WTC11 (cell line): ENCODE results near the gene SMARCD1. TPM values are rescaled to one million over a fixed set of nuclear protein-coding genes. Genes with fewer than 3 reads are reported as not detected.

Source experiments
- ATAC-seq: fragments of 200-7000 bp; cut with Tn5 transposase; 2 replicates; pipeline ENCODE4 v1.10.0; 2021; ENCODE audit warnings: mild to moderate bottlenecking, moderate library complexity
- CTCF ChIA-PET: fragments of 300-600 bp; sonication (Branson Sonifier 250); formaldehyde crosslinking; loops from one replicate; lab custom pipeline; 2021; ENCODE audit warnings: antibody characterized with exemption; lab: Charles Lee
- POLR2A ChIA-PET: fragments of 350-600 bp; sonication (Branson Sonifier 250); formaldehyde crosslinking; loops from one replicate; lab custom pipeline; 2021; ENCODE audit warnings: antibody characterized with exemption; lab: Charles Lee
- DNase-seq: peaks from one replicate; pipeline ENCODE4 v3.0.0; 2021; ENCODE audit warnings: low spot score
- H3K27ac Mint-ChIP-seq: 2 replicates; pipeline ENCODE4 v1.8.0; 2021; ENCODE audit warnings: mixed read lengths
- H3K27me3 Mint-ChIP-seq: 2 replicates; pipeline ENCODE4 v1.8.0; 2021; ENCODE audit warnings: low read depth, mild to moderate bottlenecking, moderate library complexity, mixed read lengths
- H3K36me3 Mint-ChIP-seq: 2 replicates; pipeline ENCODE4 v1.8.0; 2021; ENCODE audit warnings: mixed read lengths
- H3K4me1 Mint-ChIP-seq: 2 replicates; pipeline ENCODE4 v1.8.0; 2022; ENCODE audit warnings: mixed read lengths
- H3K4me3 Mint-ChIP-seq: 2 replicates; pipeline ENCODE4 v1.8.0; 2021; ENCODE audit warnings: mild to moderate bottlenecking, moderate library complexity, mixed read lengths
- H3K9me3 Mint-ChIP-seq: 2 replicates; pipeline ENCODE4 v1.8.0; 2021; ENCODE audit warnings: mixed read lengths
- ATF1 ChIP-seq: sonication (generic); formaldehyde crosslinking; IDR thresholded peaks from 2 replicates; pipeline ENCODE4 v1.8.1; 2023; ENCODE audit warnings: mild to moderate bottlenecking, moderate library complexity, missing genetic modification reagents
- CBFB ChIP-seq: sonication (generic); formaldehyde crosslinking; IDR thresholded peaks from 2 replicates; pipeline ENCODE4 v1.8.1; 2022; ENCODE audit warnings: mild to moderate bottlenecking, low read depth, missing genetic modification reagents
- E2F5 ChIP-seq: sonication (generic); formaldehyde crosslinking; IDR thresholded peaks from 2 replicates; pipeline ENCODE4 v1.8.1; 2022; ENCODE audit warnings: mild to moderate bottlenecking, moderate library complexity, missing genetic modification reagents
- EMX1 ChIP-seq: fragments of 250-450 bp; sonication (Bioruptor Pico); IDR thresholded peaks from 2 replicates; pipeline ENCODE4 v1.8.0; 2021; ENCODE audit warnings: mild to moderate bottlenecking
- ERG ChIP-seq: fragments of 250-450 bp; sonication (Bioruptor Pico); IDR thresholded peaks from 2 replicates; pipeline ENCODE4 v1.8.0; 2021; ENCODE audit warnings: mild to moderate bottlenecking
- ESRRA ChIP-seq: sonication (generic); formaldehyde crosslinking; IDR thresholded peaks from 2 replicates; pipeline ENCODE4 v1.8.1; 2022; ENCODE audit warnings: mild to moderate bottlenecking, missing genetic modification reagents, borderline replicate concordance
- ETV6 ChIP-seq: sonication (generic); formaldehyde crosslinking; IDR thresholded peaks from 2 replicates; pipeline ENCODE4 v1.8.1; 2022; ENCODE audit warnings: mild to moderate bottlenecking, missing genetic modification reagents
- FOXK1 ChIP-seq: sonication (generic); formaldehyde crosslinking; IDR thresholded peaks from 2 replicates; pipeline ENCODE4 v1.8.0; 2022; ENCODE audit warnings: mild to moderate bottlenecking, moderate library complexity, missing genetic modification reagents
- FOXP1 ChIP-seq: sonication (generic); formaldehyde crosslinking; IDR thresholded peaks from 2 replicates; pipeline ENCODE4 v1.8.0; 2022; ENCODE audit warnings: missing genetic modification reagents, mild to moderate bottlenecking, moderate library complexity, borderline replicate concordance
- GABPB1 ChIP-seq: sonication (generic); formaldehyde crosslinking; IDR thresholded peaks from 2 replicates; pipeline ENCODE4 v1.8.1; 2023; ENCODE audit warnings: mild to moderate bottlenecking, missing genetic modification reagents
- GTF2I ChIP-seq: fragments of 250-450 bp; sonication (Bioruptor Pico); conservative IDR thresholded peaks from 2 replicates; pipeline ENCODE4 v1.4.0; 2021; ENCODE audit warnings: mild to moderate bottlenecking
- HMGA2 ChIP-seq: fragments of 250-450 bp; sonication (Bioruptor Pico); IDR thresholded peaks from 2 replicates; pipeline ENCODE4 v1.4.0; 2021; ENCODE audit warnings: mild to moderate bottlenecking, moderate library complexity
- JUN ChIP-seq: sonication (generic); formaldehyde crosslinking; IDR thresholded peaks from 2 replicates; pipeline ENCODE4 v1.8.0; 2023; ENCODE audit warnings: mild to moderate bottlenecking, missing genetic modification reagents
- NFATC4 ChIP-seq: fragments of 250-450 bp; sonication (Bioruptor Pico); IDR thresholded peaks from 2 replicates; pipeline ENCODE4 v1.9.0; 2021; ENCODE audit warnings: mild to moderate bottlenecking
- NR3C1 ChIP-seq: sonication (generic); formaldehyde crosslinking; conservative IDR thresholded peaks from 2 replicates; pipeline ENCODE4 v1.8.1; 2023; ENCODE audit warnings: low read depth, mild to moderate bottlenecking, missing genetic modification reagents
- SP1 ChIP-seq: sonication (generic); formaldehyde crosslinking; conservative IDR thresholded peaks from 2 replicates; pipeline ENCODE4 v1.8.1; 2022; ENCODE audit warnings: missing genetic modification reagents
- USF1 ChIP-seq: sonication (generic); formaldehyde crosslinking; IDR thresholded peaks from 2 replicates; pipeline ENCODE4 v1.8.0; 2022; ENCODE audit warnings: mild to moderate bottlenecking, missing genetic modification reagents
- ZNF121 ChIP-seq: sonication (generic); formaldehyde crosslinking; IDR thresholded peaks from 2 replicates; pipeline ENCODE4 v1.8.0; 2023; ENCODE audit warnings: missing genetic modification reagents
- total RNA-seq: library from RNA; stranded (reverse); gene quantifications from 3 replicates; pipeline ENCODE4 v1.2.3, GENCODE V29; 2021
- TF ChIP-seq, protein P1 (sequence below): fragments of 200-600 bp; IDR thresholded peaks from 2 replicates; pipeline ENCODE4 v1.8.0; 2022; ENCODE audit warnings: antibody characterized with exemption
- TF ChIP-seq, protein P2 (sequence below): sonication (generic); formaldehyde crosslinking; conservative IDR thresholded peaks from 2 replicates; pipeline ENCODE4 v1.8.1; 2023; ENCODE audit warnings: mild to moderate bottlenecking, low read depth, missing genetic modification reagents, moderate library complexity

SMARCD1 gene
- total RNA-seq, 1 experiment from 2014 or later, result 165 TPM

GRCh38 chr12:50069539-50069938 is 15.6 kb upstream of the SMARCD1 start (continued):
- no peak for TF ChIP-seq ERG (CRISPR knock-in tag)
- no peak for TF ChIP-seq HMGA2 (CRISPR knock-in tag)
- TF ChIP-seq ZNF121 (CRISPR knock-in tag), result no peak
- no peak for TF ChIP-seq EMX1 (CRISPR knock-in tag)

DNA sequence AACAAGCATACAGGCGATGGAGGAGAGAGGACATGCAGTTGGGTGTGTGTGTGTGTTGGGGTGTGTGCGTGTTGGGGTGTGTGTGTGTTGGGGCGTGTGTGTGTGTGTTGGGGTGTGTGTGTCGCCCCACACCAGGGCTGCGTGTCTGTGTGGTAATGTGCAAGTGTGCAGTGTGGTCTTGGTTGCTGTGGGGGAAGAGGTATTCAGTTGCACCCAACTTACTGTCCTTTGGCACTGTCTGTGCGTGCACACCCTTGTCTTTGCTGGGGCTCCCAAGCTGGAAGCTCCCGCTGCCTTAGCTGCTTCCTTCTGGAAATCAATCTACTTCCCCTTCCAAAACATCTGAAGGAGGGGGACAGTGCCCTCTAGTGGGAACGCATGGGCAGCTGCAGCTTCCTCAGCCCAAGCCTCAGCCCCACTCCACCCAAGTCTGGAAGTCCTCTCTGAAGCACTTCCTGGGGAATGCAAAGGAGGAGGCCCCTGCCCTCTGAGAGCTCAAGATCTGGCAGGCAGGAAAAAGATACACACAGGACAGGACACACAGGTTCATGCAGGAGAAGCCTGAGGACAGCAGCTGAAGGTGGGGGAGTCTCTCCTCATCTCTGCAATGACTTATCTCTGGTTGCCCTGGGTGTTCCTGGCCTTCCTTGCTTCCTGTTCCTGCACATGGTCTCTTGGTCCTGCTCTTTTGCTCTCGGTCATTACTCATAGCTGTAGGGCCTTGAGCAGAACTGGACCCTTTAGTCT is 14.7 kb upstream of the SMARCD1 start:
- DNase-seq (peak; percentile 84), ATAC-seq (peak; percentile 61)
- ChIA-PET POLR2A (interaction anchor here (1.0 to 1.2 kb wide), 3 partner anchors 14 to 103 kb away, joined by 3 to 4 read pairs (median 3); no protein-coding TSS in a partner anchor), CTCF (interaction anchor here (0.5 to 10.9 kb wide), 58 partner anchors 9 to 1261 kb away, joined by 3 to 219 read pairs (median 4); partner anchors contain the start of genes AQP5, AQP6, CERS5 and COX14)
- H3K36me3 Mint-ChIP-seq, result no peaks in the 10 kb centered on the region
- H3K4me3 Mint-ChIP-seq, result no peak overlapping the region
- H3K4me1 Mint-ChIP-seq, result peaks cover 20% of the 10 kb centered on the region
- no peaks in the 10 kb centered on the region for H3K9me3 Mint-ChIP-seq
- no peaks in the 10 kb centered on the region for H3K27me3 Mint-ChIP-seq
- no peak overlapping the region for H3K27ac Mint-ChIP-seq
- TF ChIP-seq, protein P1, sequence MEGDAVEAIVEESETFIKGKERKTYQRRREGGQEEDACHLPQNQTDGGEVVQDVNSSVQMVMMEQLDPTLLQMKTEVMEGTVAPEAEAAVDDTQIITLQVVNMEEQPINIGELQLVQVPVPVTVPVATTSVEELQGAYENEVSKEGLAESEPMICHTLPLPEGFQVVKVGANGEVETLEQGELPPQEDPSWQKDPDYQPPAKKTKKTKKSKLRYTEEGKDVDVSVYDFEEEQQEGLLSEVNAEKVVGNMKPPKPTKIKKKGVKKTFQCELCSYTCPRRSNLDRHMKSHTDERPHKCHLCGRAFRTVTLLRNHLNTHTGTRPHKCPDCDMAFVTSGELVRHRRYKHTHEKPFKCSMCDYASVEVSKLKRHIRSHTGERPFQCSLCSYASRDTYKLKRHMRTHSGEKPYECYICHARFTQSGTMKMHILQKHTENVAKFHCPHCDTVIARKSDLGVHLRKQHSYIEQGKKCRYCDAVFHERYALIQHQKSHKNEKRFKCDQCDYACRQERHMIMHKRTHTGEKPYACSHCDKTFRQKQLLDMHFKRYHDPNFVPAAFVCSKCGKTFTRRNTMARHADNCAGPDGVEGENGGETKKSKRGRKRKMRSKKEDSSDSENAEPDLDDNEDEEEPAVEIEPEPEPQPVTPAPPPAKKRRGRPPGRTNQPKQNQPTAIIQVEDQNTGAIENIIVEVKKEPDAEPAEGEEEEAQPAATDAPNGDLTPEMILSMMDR, result peak; percentile 91
- TF ChIP-seq FOXP1 (0 out of 2 replicates have a peak, but pooled peaks have one; percentile 37), SP1 (CRISPR knock-in tag) (0 out of 2 replicates have a peak, but pooled peaks have one; percentile 21)
- TF ChIP-seq, protein P2, sequence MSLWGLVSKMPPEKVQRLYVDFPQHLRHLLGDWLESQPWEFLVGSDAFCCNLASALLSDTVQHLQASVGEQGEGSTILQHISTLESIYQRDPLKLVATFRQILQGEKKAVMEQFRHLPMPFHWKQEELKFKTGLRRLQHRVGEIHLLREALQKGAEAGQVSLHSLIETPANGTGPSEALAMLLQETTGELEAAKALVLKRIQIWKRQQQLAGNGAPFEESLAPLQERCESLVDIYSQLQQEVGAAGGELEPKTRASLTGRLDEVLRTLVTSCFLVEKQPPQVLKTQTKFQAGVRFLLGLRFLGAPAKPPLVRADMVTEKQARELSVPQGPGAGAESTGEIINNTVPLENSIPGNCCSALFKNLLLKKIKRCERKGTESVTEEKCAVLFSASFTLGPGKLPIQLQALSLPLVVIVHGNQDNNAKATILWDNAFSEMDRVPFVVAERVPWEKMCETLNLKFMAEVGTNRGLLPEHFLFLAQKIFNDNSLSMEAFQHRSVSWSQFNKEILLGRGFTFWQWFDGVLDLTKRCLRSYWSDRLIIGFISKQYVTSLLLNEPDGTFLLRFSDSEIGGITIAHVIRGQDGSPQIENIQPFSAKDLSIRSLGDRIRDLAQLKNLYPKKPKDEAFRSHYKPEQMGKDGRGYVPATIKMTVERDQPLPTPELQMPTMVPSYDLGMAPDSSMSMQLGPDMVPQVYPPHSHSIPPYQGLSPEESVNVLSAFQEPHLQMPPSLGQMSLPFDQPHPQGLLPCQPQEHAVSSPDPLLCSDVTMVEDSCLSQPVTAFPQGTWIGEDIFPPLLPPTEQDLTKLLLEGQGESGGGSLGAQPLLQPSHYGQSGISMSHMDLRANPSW (CRISPR knock-in tag), result no peak

- no peaks in the 10 kb centered on the region for H3K27me3 Mint-ChIP-seq
- H3K36me3 Mint-ChIP-seq, result no peaks in the 10 kb centered on the region
- DNase-seq, result no peak
- H3K9me3 Mint-ChIP-seq, result no peaks in the 10 kb centered on the region
- peaks cover 20% of the 10 kb centered on the region for H3K4me1 Mint-ChIP-seq
- ChIA-PET POLR2A (no interaction called here), CTCF (interaction anchor here (1.0 to 10.9 kb wide), 9 partner anchors 13 to 104 kb away, joined by 3 to 219 read pairs (median 11); partner anchors contain the start of genes AQP6, COX14, GPD1 and RACGAP1)
- no peak overlapping the region for H3K27ac Mint-ChIP-seq
- ATAC-seq, result no peak
- no peak overlapping the region for H3K4me3 Mint-ChIP-seq
- TF ChIP-seq GTF2I (CRISPR knock-in tag), result no peak
- no peak for TF ChIP-seq NFATC4 (CRISPR knock-in tag)
- no peak for TF ChIP-seq USF1
- TF ChIP-seq ETV6 (CRISPR knock-in tag), result no peak
- no peak for TF ChIP-seq ESRRA
- TF ChIP-seq NR3C1 (CRISPR knock-in tag), result no peak
- TF ChIP-seq GABPB1 (CRISPR knock-in tag), result no peak
- TF ChIP-seq, protein P2 (CRISPR knock-in tag), result no peak
- no peak for TF ChIP-seq E2F5
- TF ChIP-seq CBFB (CRISPR knock-in tag), result no peak
- TF ChIP-seq FOXK1 (CRISPR knock-in tag), result no peak
- TF ChIP-seq ATF1 (CRISPR knock-in tag), result no peak
- TF ChIP-seq JUN (CRISPR knock-in tag), result no peak
- no peak for TF ChIP-seq FOXP1
Measured at GRCh38 chr12:50072198-50072907, 12.8 kb upstream of the SMARCD1 start.
